GM23338 (cell line): ENCODE data around the gene UFM1.

Experiments used
- CREB1 ChIP-seq: fragments of 250-450 bp; sonication (Bioruptor Pico); IDR thresholded peaks from 2 replicates; pipeline ENCODE4 v1.5.0; 2020; ENCODE audit warnings: low read depth, mild to moderate bottlenecking, moderate library complexity
- EZH2 ChIP-seq: fragments of 200-600 bp; sonication (generic); IDR thresholded peaks from one replicate; pipeline ENCODE4 v1.8.0; 2017; ENCODE audit warnings: antibody characterized with exemption, mild to moderate bottlenecking, low read depth; ENCODE audit not compliant: unreplicated experiment
- POLR2AphosphoS5 ChIP-seq: IDR thresholded peaks from 2 replicates; pipeline ENCODE4 v1.6.1; 2016; ENCODE audit warnings: antibody characterized with exemption, low read depth
- TF ChIP-seq, protein P1 (sequence below), 2 experiments: fragments of 200-600 bp in 1 of 2; sonication (generic) in 1 of 2; conservative IDR thresholded peaks; 2 replicates each; pipeline versions ENCODE4 v1.5.1 to v1.6.1; 2016 to 2017; ENCODE audit warnings: antibody characterized with exemption in 2 of 2, low read depth in 2 of 2, mild to moderate bottlenecking in 2 of 2, moderate library complexity in 1 of 2

DNA sequence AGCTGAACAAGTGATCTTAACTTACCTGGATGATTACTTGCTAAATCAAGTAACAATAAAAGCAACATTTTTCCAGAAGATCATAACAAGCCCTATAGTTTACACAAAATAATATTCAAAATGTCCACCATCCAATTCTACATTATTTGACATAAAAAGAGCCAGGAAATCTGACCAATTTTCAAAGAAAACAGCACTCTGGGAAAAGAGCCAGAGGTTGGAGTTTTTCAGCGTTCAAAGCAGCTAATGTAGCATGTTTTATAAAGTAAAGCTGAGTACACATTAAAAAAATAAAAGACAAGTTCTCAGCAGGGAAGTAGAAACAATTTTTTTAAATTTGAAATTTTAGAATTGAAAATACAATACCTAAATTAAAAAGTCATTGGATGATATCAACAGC lies 62.6 kb downstream of the UFM1 start:
- no peak for TF ChIP-seq POLR2AphosphoS5
- TF ChIP-seq, protein P1, sequence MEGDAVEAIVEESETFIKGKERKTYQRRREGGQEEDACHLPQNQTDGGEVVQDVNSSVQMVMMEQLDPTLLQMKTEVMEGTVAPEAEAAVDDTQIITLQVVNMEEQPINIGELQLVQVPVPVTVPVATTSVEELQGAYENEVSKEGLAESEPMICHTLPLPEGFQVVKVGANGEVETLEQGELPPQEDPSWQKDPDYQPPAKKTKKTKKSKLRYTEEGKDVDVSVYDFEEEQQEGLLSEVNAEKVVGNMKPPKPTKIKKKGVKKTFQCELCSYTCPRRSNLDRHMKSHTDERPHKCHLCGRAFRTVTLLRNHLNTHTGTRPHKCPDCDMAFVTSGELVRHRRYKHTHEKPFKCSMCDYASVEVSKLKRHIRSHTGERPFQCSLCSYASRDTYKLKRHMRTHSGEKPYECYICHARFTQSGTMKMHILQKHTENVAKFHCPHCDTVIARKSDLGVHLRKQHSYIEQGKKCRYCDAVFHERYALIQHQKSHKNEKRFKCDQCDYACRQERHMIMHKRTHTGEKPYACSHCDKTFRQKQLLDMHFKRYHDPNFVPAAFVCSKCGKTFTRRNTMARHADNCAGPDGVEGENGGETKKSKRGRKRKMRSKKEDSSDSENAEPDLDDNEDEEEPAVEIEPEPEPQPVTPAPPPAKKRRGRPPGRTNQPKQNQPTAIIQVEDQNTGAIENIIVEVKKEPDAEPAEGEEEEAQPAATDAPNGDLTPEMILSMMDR (conservative IDR thresholded peaks at IDR 0.05; ENCODE audit: low read depth in 2 of 2), result no peak
- no peak for TF ChIP-seq CREB1
- no peak for TF ChIP-seq EZH2
